Raji (cell line): Measurements from ENCODE around the gene KCNMA1.

Experiments
- POLR2A ChIP-seq: IDR thresholded peaks from 2 replicates; pipeline ENCODE4 v1.6.1; 2011; ENCODE audit warnings: low read depth, low read length, control low read depth; ENCODE audit not compliant: insufficient read depth

Gene KCNMA1

DNA sequence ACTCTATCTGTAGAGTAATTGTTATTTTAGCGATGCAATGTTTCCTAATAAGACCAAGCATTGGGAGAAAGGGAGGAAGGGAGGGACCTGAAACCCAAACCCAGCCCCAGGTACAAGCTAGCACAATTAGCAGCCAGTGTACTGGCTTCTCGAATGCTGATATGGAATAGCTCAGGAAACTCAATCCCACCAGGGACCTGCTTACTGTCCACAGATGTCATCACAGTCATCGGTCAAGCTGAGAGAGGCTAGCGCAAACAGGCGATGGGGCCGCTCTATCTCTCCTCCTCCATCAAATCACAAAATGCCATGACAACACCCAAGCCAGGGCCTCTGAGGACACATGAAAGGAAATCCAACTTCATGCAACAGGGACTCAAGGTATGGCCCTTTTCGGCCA lies 192.1 kb downstream of the KCNMA1 start:
- no peak for TF ChIP-seq POLR2A

DNA sequence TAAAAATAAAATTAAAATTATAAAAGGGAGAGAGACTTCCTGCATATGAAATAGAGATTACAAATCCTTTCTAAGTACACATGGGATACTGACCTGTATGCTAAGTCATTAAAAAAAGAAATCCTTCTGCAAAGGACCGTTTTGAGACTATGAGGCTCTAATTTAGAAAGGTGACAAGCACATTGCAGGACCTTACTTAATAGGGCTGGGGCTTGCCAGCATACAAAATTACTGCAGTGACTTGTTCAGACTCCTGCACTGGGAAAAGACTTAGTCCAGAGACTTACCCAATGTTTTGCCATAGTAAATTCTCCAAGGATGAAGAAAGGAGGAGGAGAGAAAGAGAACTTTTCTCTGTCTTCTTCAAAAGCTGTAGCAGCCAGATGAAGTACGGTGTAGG lies 193.6 kb downstream of the KCNMA1 start:
- no peak for TF ChIP-seq POLR2A

DNA sequence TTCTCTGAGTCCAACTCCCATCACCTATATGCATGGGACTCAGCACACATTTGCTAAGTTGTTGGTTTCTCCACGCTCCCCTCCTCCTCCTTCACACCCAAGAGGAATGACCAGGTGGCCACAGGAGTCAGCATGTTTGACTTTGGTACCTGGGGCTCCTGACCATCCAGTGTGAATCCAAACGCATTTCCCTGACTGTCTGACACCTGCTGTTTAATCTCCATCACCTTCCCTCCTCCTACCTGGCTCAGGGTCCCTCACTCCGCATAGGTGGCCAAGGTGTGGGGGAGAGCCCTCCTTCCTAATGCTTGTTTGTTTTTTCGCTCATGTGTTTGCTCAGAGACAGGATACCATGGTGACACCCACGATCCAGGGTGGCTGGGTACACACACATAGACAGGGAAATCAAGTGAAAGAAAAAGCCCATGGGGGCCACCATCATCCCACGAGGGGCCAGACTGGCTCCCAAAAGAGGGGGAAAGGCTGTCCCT lies 194.9 kb downstream of the KCNMA1 start:
- no peak for TF ChIP-seq POLR2A

DNA sequence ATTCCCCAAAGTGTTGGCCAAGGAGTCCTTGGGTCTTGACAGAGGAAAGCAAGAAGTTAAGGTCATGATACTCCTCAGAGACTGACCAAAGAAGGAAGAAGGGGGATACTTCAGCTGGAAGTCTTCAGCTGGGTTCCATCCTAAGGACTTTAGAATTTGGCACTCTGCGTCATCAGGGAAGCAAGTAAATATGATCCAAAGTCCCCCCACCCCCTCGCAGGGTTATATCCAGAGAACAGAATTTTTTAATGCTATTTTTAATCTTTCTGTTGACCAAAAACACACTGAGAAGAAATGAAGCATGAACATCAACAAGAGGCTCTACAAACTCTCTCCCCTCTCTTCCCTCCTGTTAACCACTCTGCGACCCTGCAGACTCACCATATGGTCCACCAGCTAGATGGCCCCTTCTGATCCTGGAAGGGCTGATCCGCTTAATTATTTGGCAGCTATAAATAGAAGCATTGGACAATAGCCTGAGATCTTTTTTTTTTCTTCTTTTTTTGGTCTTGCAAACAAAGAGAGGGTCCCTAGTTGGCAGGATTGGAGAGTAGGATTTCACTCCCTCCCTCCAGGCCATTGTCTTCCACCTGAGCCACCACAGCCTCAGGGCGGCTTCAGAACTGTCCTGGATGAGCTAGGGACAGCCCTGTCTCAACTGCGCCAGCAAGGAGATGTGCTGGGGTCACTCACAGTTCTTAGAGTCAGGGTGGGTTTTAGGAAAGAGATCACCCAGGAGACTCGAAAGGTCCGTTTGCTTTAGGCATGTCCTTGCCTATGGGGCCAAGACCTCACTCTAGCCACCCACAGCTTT lies 196.0 kb downstream of the KCNMA1 start:
- TF ChIP-seq POLR2A: no peak

DNA sequence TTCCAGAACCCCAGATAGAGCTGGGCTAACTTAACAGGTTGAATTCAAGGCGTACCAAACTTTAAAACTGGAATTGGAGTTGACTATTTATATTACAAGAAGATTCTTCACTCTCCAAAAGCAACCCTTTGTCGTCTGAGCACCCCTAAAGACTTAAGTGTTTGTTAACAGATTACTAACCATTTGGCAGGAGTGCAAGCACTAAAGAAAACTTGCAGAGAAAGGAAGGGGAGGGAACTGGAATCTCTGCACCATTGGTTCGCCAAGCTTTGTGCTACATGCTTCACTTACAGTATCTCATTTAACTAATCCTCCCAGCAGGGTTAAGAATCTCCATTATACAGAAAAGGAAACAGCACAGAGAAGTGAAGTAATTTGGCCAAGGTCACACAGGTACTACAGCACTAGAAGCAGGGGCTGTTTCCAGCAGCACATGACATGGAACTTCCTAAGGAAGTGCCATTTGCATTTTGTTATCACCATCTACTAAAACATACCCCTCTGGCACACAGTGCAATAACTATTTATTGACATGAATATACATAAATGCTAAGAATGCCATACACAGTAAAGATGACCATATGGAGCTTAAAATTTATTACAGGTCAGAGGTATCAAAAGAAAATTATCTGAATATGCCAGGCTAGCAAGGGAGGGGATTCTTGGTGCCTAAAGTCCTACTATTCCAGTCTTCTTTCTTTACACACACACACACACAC lies 201.2 kb downstream of the KCNMA1 start:
- TF ChIP-seq POLR2A: no peak

DNA sequence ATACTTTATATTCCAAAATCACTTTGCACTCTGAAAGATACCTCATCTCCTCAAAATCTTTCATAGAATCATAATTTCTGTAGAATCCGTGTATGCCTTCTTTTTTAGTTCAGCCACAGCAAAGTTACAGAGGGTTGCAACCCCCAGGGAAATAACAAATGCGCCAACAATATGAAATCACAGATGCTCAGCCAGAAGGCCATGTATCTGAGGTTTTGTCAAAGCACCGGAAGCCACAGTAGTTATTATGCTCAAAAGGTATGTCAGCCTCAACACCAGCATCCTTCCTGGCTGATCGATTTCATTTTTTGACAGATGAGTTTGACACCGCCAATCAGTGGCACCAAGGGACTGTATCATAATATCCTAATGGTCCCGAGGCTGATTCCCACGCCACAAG lies 204.1 kb downstream of the KCNMA1 start:
- TF ChIP-seq POLR2A: no peak

DNA sequence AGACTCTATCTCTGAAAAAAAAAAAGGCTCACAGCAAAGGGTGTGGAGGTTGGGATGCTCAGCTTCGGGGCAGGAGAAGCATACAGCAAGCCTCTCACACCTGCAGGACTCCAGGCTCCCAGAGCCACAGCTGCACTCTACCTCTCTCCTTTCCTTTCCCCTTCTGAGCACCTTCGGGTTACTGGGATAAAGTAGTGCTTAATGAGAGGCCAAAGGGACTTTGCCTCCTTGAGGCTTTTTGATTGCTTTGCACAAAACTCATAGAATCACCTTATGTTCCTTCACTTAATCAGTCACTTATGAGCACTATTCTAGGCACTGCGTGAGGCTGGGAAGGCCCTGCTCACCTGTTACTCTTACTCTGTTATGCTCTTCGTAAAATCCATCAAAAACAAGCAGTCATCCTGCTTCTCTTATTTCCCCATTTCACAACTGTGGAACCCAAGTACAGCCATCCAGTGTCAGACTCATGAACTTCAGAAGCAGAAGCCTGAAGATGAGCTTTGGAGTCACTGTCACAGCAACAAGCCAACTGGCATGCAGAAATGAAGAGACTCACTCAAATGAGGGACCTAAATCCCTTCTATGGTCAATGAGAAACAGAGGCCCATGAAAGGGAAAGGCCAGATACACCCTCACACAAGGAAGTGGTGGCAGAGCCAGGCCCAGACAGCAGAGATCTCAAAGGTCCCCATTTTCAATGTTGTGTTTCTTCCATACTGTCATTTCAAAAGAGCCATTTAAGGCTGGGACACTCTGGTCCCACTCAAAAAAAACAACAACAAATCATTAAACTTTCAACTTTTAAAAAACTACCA lies 205.4 kb downstream of the KCNMA1 start:
- no peak for TF ChIP-seq POLR2A

DNA sequence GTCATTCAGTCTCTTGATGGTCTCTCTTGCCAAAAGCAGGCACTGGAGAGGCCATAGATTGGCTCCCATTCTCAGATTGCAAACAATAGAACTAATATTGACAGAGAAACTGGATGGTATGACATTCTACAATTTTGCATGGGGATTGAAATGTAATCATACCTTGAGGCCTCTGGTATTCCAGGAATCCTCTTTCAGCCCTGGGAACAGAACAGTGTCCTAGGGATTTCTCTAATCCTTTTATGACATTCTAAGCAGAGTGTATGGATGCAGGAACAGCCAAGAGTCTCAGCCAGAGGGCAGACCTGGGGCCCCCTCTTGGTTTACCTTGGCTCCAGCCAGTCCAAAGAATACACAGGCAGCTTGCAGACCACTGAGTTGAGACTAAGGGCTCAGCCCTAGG lies 206.4 kb downstream of the KCNMA1 start:
- TF ChIP-seq POLR2A: no peak

DNA sequence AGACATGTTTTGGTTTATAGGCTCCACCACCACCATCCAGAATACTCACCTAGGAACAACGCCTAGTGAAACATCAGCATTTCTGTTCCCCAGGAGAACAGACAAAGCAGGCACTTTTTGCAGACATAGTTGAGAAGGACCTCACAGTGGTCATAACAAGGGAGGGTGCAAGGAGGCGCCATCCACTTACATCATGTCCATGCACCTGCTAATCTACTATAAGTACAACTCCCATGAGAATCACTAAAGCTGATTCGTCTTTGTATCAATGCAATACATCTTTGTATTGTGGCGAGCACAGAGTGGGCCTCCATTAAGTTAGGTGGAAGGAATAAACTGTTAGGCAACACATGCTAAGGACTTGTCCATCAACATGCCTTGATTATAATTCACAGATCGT lies 207.1 kb downstream of the KCNMA1 start:
- TF ChIP-seq POLR2A: no peak

DNA sequence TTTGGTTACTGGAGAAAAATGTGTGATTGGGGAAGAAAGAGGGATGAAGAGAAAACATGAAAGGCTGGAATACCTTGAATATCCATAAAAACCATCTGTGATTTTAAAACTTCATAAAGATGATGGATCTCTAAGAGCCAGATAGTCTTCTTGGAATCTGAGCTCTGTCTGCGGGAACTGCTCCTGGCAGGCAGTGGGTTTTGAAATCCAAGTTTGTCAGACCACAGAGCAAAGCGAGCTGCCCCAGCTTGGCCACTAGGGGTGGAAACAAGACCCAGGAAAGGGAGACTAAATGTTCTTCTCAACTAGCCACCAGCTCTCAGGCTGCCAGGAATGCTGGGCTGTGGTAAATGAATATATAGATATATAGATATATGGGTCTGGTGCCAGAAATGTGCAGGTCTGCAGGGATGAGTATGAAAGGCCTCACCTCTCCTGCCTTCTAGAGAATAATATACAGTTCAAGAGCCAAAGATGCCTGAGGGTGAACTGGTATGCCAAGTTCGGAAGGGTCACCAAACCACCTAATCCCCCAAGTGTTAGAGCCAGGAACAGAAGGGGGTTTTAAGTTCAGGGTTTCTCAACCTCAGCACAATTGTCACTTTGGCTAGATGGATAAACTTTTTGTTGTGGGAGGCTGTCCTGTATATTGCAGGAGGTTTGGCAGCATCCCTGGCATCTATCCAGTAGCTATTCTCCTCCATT lies 208.8 kb downstream of the KCNMA1 start:
- TF ChIP-seq POLR2A: no peak

DNA sequence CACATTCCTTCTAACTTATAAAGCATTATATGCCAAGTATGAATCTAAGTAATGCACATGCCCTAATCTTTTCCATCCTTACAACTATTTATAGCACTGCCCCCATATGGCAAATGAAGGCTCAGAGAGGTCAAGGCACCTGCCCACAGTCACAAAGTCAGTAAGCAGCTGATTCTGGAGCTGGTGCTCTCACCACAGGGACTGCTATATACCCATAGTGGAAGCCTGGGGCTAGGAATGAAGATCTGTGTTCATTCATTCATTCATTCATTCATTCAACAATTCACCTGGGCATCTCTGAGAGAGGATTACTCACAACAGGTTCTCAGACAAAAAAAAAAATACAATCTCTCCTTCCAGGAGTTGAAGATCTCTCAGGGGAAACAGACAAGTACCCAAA lies 213.4 kb downstream of the KCNMA1 start:
- TF ChIP-seq POLR2A: no peak

DNA sequence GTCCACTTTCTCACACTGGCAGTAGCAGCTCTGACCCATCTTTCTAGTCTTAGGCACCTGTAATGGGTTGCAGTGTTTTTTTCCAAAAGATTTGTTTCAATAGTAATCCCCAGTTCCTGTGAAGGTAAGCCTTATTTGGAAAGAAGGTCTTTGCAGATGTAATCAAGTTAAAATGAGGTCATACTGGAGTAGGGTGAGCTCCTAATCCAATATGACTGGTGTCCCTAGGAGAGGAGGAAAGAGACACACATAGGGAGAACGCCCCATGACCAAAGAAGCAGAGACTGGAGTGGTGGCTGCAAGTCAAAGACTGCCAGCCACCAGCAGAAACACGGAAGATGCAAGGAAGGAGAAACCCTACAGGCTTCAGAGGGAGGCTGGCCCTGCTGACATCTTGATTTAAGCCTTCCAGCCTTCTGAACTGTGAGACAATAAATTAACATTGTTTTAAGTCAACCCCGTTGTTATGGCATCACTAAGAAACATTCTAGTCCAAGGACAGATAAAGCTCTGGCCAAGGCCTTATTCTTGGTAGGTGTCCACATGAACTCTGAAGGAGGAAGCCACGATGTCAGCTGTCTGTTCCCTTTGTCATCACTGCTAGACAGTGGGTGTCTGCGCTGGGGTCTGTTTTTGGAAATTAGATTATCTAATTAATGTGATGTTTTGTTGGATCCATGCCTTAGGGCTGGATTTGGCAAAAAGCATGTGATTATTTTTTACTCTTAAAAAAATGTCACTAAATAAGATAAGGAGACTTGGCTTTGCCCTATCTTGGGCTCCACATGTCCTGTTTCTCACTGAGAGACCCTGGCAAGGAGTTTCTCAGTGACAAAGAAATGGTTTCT lies 214.9 kb downstream of the KCNMA1 start:
- no peak for TF ChIP-seq POLR2A

DNA sequence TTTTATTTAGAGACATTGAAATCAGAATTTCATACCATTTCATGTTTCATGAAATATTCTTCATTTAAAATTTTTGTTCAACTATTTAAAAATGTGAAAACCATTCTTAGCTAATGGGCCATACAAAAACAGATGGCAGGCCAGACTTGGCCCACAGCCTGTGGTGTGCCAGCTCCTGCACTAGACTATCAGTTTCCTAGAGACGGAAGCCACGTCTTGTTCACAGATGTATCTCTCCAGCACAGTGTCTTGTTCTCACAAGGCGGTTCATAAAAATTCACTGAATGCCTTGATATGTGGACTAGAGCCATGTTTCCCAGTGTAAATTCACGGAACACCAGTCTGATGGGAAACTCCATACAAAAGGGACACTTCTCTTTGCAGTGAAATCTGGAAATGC lies 216.0 kb downstream of the KCNMA1 start:
- TF ChIP-seq POLR2A: no peak

DNA sequence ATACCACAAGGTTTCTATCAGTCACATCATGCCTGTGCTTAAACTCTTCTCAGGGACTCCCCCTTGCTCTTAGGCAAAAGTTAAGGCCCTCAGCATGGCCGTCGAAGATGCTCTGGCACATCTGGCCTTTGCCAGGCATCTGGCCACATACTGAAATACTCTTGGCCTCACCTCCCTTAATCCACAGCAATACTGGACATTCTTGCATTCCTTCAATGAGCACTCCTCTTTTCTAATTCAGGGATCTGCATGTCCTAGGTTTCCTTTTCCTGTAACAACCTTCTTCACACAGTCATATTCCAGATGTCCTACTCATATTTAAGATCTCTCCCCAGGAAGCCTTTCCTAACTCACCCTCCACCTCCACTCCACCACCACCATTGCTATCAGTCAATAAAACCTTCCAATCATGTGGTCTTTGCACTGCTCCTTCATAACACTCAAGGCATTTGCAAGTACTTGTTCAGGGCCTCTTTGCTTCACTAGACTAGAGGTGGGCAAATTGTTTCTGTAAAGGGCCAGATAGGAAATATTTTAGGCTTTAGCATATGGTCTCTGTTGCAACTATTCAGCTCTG lies 216.6 kb downstream of the KCNMA1 start:
- no peak for TF ChIP-seq POLR2A
